Inflammatory macrophage treated with lipopolysaccharide for 4 hours (primary cell): ENCODE data around the gene CDKAL1.
"Not testable (repeated sequence)": the region's sequence is repeated elsewhere in the genome, so short reads cannot be mapped to it uniquely, and the experiment has no call there.

Experiments used
- DNase-seq: peaks from one replicate; pipeline ENCODE4 v3.0.0-alpha.2; 2020

CDKAL1 gene

DNA sequence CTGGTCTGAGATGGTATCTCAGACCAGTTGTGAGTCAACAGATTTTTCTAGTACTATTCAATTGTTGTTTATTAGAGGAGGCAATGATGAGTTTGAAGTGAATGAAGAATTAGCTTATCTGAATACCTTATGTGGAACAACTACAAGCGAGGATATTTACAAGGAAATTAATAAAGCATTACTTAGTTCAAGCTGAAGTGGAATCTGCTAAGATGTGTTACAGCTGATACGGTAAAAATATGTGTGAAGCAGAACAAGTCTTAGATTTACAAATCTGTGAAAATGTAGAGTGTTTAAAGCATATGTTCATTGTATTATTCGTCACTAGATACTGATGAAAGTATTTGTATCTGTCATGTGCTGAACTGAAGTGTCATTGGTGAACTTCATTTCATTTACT is 272.4 kb downstream of the CDKAL1 start:
- DNase-seq: no peak

DNA sequence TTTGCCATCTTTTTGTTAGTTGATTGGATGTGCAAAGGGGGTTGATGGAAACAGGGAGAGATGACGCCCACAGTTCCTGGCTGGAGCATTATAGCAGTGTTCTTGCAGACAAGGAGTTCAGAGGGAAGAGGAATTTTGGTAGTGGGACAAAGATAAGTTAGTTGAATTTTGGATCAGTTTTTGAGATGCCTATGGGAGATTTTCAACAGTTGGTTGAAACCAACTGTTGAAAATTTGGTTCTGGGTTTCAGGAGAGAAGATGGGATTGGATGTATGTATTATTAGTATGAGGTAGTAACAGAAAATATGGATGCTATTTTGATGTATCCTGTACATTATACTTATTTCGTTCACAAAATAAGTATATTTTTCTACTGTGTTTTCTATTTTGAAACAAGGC is 274.2 kb downstream of the CDKAL1 start:
- no peak for DNase-seq

- DNase-seq: no peak
Observed at GRCh38 chr6:20808924-20809323, 274.7 kb downstream of the CDKAL1 start.

DNA sequence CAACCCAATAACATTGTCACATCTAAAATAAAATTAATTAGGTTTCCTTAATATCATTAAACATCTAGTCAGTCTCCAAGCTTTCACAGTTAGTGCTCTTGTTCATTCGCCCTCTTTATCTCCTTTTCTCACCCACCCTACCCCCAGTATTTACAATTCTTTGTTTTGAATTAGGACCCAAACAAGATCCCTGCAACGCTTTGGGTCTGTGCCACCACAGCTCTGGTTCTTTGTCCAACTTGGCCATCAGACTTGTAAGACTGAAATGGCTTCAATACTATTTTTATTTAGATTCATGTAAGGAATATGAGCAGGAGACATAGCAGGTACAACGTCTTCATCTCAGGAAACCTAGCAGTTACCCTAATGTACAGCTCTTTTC is 276.5 kb downstream of the CDKAL1 start:
- no peak for DNase-seq

- no peak for DNase-seq
Observed at GRCh38 chr6:20811109-20811761, 277.0 kb downstream of the CDKAL1 start.

GRCh38 chr6:20812776-20813175 is 278.5 kb downstream of the CDKAL1 start:
- no peak for DNase-seq

GRCh38 chr6:20814494-20814893 is 280.2 kb downstream of the CDKAL1 start:
- DNase-seq: no peak

DNA sequence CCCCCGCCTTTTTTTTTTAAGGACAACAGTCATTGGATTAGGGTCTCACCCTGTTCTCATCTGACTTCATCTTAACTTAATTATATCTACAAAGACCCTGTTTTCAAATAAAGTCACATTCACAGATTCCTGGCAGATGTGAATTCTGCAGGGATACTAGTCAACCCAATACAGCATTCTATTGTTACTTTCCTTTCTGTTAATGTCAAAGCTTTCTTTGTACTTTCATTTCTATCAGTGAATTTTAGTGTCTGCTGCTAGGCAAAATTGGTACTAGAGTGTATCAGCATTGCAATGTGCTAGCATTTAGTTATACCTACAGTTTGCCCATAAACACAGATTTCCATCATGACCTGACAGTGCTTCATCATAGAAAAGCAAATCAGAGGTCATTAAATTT is 281.9 kb downstream of the CDKAL1 start:
- no peak for DNase-seq

GRCh38 chr6:20817806-20818320 is 283.6 kb downstream of the CDKAL1 start:
- DNase-seq: no peak

- no peak for DNase-seq
Observed at GRCh38 chr6:20819774-20820400, 285.6 kb downstream of the CDKAL1 start.

DNA sequence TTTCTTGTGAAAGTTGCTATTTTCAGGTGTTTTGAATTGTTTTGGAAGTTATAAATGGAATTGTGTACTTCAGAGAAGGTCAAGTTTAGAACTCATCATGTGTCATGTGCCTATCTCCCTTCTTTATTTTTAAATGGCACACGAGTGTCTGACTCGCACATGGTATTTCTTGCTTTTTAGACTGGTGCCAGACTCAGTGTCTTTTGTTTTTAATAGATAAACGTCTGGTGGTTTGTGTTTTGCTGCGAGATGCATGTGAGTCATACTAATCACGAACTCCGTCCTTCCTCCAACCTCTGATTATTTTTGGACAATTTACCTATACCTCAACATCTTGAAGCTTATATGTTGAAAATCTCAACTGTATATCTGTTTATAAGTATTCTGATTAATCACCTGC is 292.1 kb downstream of the CDKAL1 start:
- DNase-seq: no peak

DNA sequence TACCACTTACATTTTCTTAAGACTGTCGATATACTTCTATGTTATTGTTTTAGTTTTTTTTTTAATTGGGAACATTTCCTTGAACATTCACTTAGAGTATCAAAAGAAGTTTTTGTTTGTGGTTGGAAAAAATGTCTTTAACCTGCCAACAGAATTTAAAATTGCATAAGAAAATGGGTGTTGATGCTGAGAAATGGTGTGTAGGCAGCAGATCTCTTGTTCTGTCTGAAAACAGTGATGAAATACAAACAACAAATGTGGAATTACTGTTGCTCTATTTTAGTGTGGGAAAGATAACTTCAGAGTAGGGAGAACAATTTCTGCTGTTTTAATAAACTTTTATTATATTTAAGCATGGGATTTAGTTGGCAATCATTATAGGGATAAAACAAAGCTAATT is 293.5 kb downstream of the CDKAL1 start:
- no peak for DNase-seq

DNA sequence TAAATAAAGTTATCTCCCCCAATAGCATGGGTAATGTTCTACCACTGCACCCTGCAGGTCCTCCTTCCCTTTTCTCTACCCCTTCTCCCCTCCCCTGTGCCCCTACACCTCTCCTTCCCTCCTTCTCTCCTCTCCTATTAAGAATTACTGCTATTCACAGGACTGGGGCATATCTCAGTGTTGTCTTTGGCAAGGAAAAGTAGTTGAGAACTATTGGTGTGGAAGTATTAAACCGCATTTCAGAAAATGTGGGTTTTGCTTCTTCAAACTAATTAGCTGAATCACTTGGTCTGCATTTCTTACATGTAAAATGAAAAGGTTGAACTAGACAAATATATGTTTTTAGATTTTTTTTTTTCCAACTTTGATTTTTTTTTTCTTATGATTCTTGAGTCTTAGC is 296.3 kb downstream of the CDKAL1 start:
- DNase-seq: no peak

GRCh38 chr6:20831251-20831650 is 297.0 kb downstream of the CDKAL1 start:
- not testable (repeated sequence) for DNase-seq

GRCh38 chr6:20833881-20834515 is 299.7 kb downstream of the CDKAL1 start:
- DNase-seq: no peak

GRCh38 chr6:20835315-20836010 is 301.2 kb downstream of the CDKAL1 start:
- DNase-seq: no peak

DNA sequence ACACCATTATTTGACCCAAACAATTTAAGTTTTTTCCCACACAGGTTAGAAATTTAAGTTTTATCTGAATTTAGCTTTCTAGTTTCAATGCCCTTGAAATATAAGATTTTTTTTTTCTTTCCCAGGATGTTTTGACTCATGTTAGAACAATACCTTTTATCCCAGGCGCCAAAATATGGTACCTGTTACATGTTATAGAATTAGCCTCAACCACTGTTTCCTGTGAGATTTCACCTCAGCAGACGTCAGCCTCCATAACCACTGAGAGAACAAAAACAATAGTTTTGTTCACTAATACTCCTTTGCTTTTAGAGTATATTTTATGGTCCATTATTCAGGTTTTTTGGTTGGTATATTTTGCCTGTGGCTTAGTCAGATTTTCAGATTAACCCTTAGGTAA is 302.9 kb downstream of the CDKAL1 start:
- no peak for DNase-seq

GRCh38 chr6:20838113-20838512 is 303.9 kb downstream of the CDKAL1 start:
- no peak for DNase-seq

GRCh38 chr6:20839630-20840029 is 305.4 kb downstream of the CDKAL1 start:
- DNase-seq: no peak

DNA sequence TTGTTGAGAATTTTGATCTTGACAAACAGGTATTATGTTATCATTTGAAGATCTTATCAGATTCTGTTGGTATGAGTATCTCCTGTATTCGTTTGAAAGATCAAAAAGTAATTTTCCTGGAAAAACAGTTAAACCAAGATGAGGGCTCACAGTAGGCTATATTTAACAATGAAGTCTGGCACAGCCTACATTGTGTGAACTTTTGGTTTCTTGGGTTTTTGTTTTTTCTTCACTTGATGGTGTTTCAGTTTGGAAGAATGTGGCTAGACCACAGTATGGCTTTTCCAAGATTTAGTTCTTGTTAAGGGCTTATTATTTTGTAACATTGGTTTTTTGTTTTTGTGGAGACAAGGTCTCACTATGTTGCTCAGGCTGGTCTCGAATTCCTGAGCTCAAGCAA is 306.4 kb downstream of the CDKAL1 start:
- DNase-seq: no peak

GRCh38 chr6:20841806-20842205 is 307.5 kb downstream of the CDKAL1 start:
- DNase-seq: no peak

- no peak for DNase-seq
Observed at GRCh38 chr6:20845592-20845991, 311.3 kb downstream of the CDKAL1 start.

- peak; percentile 6 for DNase-seq
Observed at GRCh38 chr6:20846602-20847028, 312.4 kb downstream of the CDKAL1 start.

GRCh38 chr6:20847904-20848303 is 313.6 kb downstream of the CDKAL1 start:
- DNase-seq: no peak
